ENCODE measurements around the gene TTC28. TPM values are rescaled to one million over a fixed set of nuclear protein-coding genes. Genes with fewer than 3 reads are reported as not detected.

The TTC28 gene
- total and polyA plus RNA-seq, 8 donors: 2.2 to 18.6 (median 11.5) TPM

- WGBS, 2 donors: 81 to 88% methylated on average over 3 of the region's 3 CpGs
- no peaks in the 10 kb centered on the region for H3K36me3 ChIP-seq
- H3K27me3 ChIP-seq: no peaks in the 10 kb centered on the region
- DNase-seq (no peak), FAIRE-seq (no peak), ATAC-seq (no peak)
- intact Hi-C loops (cut with DNase I): no loop called here
- H3K4me3 ChIP-seq: no peak overlapping the region
- H3K9me3 ChIP-seq: no peaks in the 10 kb centered on the region
- H3K4me1 ChIP-seq: no peaks in the 10 kb centered on the region
- no peak for TF ChIP-seq CTCF (IDR thresholded peaks at IDR 0.05)
- no peak overlapping the region for H3K27ac ChIP-seq
Observed at GRCh38 chr22:27930331-27931060, 749.1 kb downstream of the TTC28 start.

Small RNA genes within 50 kb of the gene (microRNA-seq; reads per million reads assigned to microRNA genes)
- 0 reads per million in 2 donors for gene MIR5739

Other genes starting within 250 kb of the TTC28 start
- gene CHEK2, start 62.0 kb upstream of the TTC28 start, total RNA-seq: 1 to 10 TPM in 5 of 6 donors, under 1 TPM in 1; 0.83 to 4.6 (median 2.3) TPM
- gene CHEK2, start 62.0 kb upstream of the TTC28 start, polyA plus RNA-seq: 1 to 10 TPM; 3.2 to 4.0 TPM
- 1 to 10 TPM; 7.0 to 9.3 (median 7.8) TPM for gene HSCB, start 62.2 kb upstream of the TTC28 start, total RNA-seq
- 10 to 100 TPM; 14.1 to 17.7 TPM for gene HSCB, start 62.2 kb upstream of the TTC28 start, polyA plus RNA-seq
- 10 to 100 TPM in 3 of 6 donors, 1 to 10 TPM in 3; 7.8 to 15.7 (median 10.0) TPM for gene CCDC117, start 92.9 kb upstream of the TTC28 start, total RNA-seq
- 1 to 10 TPM; 5.1 to 5.3 TPM for gene CCDC117, start 92.9 kb upstream of the TTC28 start, polyA plus RNA-seq
- 100 to 1,000 TPM; 505 to 974 (median 718) TPM for gene XBP1, start 120.7 kb upstream of the TTC28 start, total RNA-seq
- gene XBP1, start 120.7 kb upstream of the TTC28 start, polyA plus RNA-seq: 100 to 1,000 TPM; 178 to 250 TPM
- gene ZNRF3, start 203.7 kb upstream of the TTC28 start, total RNA-seq: 1 to 10 TPM; 3.0 to 6.8 (median 4.9) TPM
- 1 to 10 TPM; 2.4 to 3.1 TPM for gene ZNRF3, start 203.7 kb upstream of the TTC28 start, polyA plus RNA-seq